DOHH2 (cell line): ENCODE data around the gene NLGN1.

Experiments used
- H3F3A ChIP-seq: fragments of 200-600 bp; sonication (generic), shearing (Covaris generic); 2 replicates; pipeline ENCODE4 v1.6.0; 2016; ENCODE audit warnings: antibody characterized with exemption, mild to moderate bottlenecking; ENCODE audit not compliant: control insufficient read depth, insufficient read depth
- H3K27ac ChIP-seq: fragments of 200-600 bp; sonication (generic); 2 replicates; pipeline ENCODE4 v1.5.1; 2014; ENCODE audit warnings: low read depth, mild to moderate bottlenecking, low read length, moderate library complexity
- H3K27me3 ChIP-seq: fragments of 200-600 bp; sonication (generic); 2 replicates; pipeline ENCODE4 v1.6.1; 2014; ENCODE audit warnings: mild to moderate bottlenecking, low read length, mixed read lengths; ENCODE audit not compliant: control insufficient read depth
- H3K36me3 ChIP-seq: fragments of 200-600 bp; sonication (generic); 2 replicates; pipeline ENCODE4 v1.6.1; 2014; ENCODE audit warnings: mild to moderate bottlenecking, low read length, moderate library complexity, mixed read lengths; ENCODE audit not compliant: control insufficient read depth
- H3K4me1 ChIP-seq: fragments of 200-600 bp; sonication (generic); 2 replicates; pipeline ENCODE4 v1.6.1; 2014; ENCODE audit warnings: mild to moderate bottlenecking, low read length, mixed read lengths; ENCODE audit not compliant: control insufficient read depth
- H3K4me2 ChIP-seq: fragments of 200-600 bp; sonication (generic); 2 replicates; pipeline ENCODE4 v1.6.0; 2014; ENCODE audit warnings: mild to moderate bottlenecking, low read length, moderate library complexity
- H3K4me3 ChIP-seq: fragments of 200-600 bp; sonication (generic); 2 replicates; pipeline ENCODE4 v1.5.1; 2014; ENCODE audit warnings: mild to moderate bottlenecking, low read length, mixed read lengths
- H3K79me2 ChIP-seq: fragments of 200-600 bp; sonication (generic); 2 replicates; pipeline ENCODE4 v1.6.1; 2014; ENCODE audit warnings: mild to moderate bottlenecking, low read length, mixed read lengths; ENCODE audit not compliant: control insufficient read depth
- H3K9me2 ChIP-seq: fragments of 200-600 bp; sonication (generic); replicated peaks from 2 replicates; pipeline ENCODE4 v1.6.1; 2014; ENCODE audit warnings: mild to moderate bottlenecking, low read length, mixed read lengths; ENCODE audit not compliant: control insufficient read depth
- H3K9me3 ChIP-seq: fragments of 200-600 bp; sonication (generic); 2 replicates; pipeline ENCODE4 v1.6.1; 2014; ENCODE audit warnings: antibody characterized with exemption, low read length, mixed read lengths; ENCODE audit not compliant: control insufficient read depth, insufficient read depth
- H4K20me1 ChIP-seq: fragments of 200-600 bp; sonication (generic); 2 replicates; pipeline ENCODE4 v1.6.0; 2014; ENCODE audit warnings: low read depth, mild to moderate bottlenecking, antibody characterized with exemption, low read length, moderate library complexity; ENCODE audit not compliant: control insufficient read depth, insufficient read depth
- EZH2phosphoT487 ChIP-seq: fragments of 200-600 bp; sonication (generic); IDR thresholded peaks from 2 replicates; pipeline ENCODE4 v1.6.1; 2017; ENCODE audit warnings: borderline replicate concordance, mild to moderate bottlenecking, antibody characterized with exemption, low read length, moderate library complexity, mixed read lengths
- TF ChIP-seq, protein P1 (sequence below): fragments of 200-600 bp; sonication (generic); IDR thresholded peaks from one replicate; pipeline ENCODE4 v1.5.1; 2014; ENCODE audit warnings: antibody characterized with exemption, mild to moderate bottlenecking, low read depth, low read length; ENCODE audit not compliant: poor library complexity, severe bottlenecking

NLGN1 gene

DNA sequence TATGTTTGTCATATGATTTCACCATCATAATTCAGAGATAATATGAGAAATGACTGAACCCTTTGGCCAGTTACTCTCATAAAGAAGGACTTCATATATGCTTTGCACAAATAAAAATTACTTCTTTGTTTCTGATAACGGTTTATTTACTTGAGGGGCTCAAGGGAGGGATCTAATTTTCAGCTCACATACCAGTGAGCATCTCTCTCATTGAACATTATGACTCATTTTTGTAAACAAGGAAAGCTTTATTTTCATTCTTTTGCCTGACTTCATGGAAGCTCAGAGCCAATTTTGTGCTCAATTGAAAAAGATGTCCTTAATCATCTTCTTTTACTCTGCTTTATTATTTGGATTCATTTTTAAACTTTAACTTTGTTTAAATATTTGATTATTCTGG is 5.8 kb downstream of the NLGN1 start:
- H3K79me2 ChIP-seq: no peaks in the 10 kb centered on the region
- H3K4me3 ChIP-seq: no peak overlapping the region
- H3K4me2 ChIP-seq: no peak overlapping the region
- H3K9me3 ChIP-seq: no peaks in the 10 kb centered on the region
- H4K20me1 ChIP-seq: no peaks in the 10 kb centered on the region
- H3K27me3 ChIP-seq: no peaks in the 10 kb centered on the region
- H3K4me1 ChIP-seq: no peaks in the 10 kb centered on the region
- H3K9me2 ChIP-seq: no peaks in the 10 kb centered on the region
- no peaks in the 10 kb centered on the region for H3K36me3 ChIP-seq
- H3K27ac ChIP-seq: no peak overlapping the region
- TF ChIP-seq, protein P1, sequence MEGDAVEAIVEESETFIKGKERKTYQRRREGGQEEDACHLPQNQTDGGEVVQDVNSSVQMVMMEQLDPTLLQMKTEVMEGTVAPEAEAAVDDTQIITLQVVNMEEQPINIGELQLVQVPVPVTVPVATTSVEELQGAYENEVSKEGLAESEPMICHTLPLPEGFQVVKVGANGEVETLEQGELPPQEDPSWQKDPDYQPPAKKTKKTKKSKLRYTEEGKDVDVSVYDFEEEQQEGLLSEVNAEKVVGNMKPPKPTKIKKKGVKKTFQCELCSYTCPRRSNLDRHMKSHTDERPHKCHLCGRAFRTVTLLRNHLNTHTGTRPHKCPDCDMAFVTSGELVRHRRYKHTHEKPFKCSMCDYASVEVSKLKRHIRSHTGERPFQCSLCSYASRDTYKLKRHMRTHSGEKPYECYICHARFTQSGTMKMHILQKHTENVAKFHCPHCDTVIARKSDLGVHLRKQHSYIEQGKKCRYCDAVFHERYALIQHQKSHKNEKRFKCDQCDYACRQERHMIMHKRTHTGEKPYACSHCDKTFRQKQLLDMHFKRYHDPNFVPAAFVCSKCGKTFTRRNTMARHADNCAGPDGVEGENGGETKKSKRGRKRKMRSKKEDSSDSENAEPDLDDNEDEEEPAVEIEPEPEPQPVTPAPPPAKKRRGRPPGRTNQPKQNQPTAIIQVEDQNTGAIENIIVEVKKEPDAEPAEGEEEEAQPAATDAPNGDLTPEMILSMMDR: no peak
- no peak for TF ChIP-seq EZH2phosphoT487
- H3F3A ChIP-seq: no peaks in the 10 kb centered on the region

- H3F3A ChIP-seq: no peaks in the 10 kb centered on the region
- no peak overlapping the region for H3K27ac ChIP-seq
- no peaks in the 10 kb centered on the region for H3K79me2 ChIP-seq
- TF ChIP-seq, protein P1: no peak
- no peak for TF ChIP-seq EZH2phosphoT487
- no peak overlapping the region for H3K4me3 ChIP-seq
- no peaks in the 10 kb centered on the region for H4K20me1 ChIP-seq
- H3K4me2 ChIP-seq: no peak overlapping the region
- H3K9me2 ChIP-seq: no peaks in the 10 kb centered on the region
- no peaks in the 10 kb centered on the region for H3K9me3 ChIP-seq
- H3K36me3 ChIP-seq: no peaks in the 10 kb centered on the region
- no peaks in the 10 kb centered on the region for H3K27me3 ChIP-seq
- no peaks in the 10 kb centered on the region for H3K4me1 ChIP-seq
These were observed 6.6 kb downstream of the NLGN1 start for GRCh38 chr3:173404156-173404555.

DNA sequence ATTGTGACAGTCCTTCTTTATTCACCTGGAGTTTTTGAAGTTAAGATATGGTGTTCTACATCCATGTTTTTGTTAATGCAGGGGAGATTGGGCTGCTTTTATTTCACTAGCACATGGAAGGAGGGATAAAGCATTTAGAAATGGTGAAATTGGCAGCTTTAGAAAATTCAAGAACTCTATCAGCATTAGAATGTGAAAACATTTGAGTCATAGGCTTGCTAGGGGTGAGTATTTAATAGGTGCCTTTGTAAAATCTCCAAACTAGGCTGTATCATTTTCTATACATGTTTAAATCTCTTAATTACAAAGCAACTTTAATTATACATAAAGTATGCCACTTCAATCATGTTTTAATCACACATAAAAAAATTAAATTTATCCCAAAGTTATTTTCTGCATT is 12.9 kb downstream of the NLGN1 start:
- Histone ChIP-seq H3K27ac (no peak overlapping the region), H3K9me2 (no peaks in the 10 kb centered on the region), H3K36me3 (no peaks in the 10 kb centered on the region), H3K79me2 (no peaks in the 10 kb centered on the region), H3K9me3 (no peaks in the 10 kb centered on the region), H3K4me1 (no peaks in the 10 kb centered on the region), H3K4me3 (no peak overlapping the region), H3K4me2 (no peak overlapping the region), H3F3A (no peaks in the 10 kb centered on the region), H4K20me1 (no peaks in the 10 kb centered on the region), H3K27me3 (no peaks in the 10 kb centered on the region)
- TF ChIP-seq, protein P1: no peak
- no peak for TF ChIP-seq EZH2phosphoT487

DNA sequence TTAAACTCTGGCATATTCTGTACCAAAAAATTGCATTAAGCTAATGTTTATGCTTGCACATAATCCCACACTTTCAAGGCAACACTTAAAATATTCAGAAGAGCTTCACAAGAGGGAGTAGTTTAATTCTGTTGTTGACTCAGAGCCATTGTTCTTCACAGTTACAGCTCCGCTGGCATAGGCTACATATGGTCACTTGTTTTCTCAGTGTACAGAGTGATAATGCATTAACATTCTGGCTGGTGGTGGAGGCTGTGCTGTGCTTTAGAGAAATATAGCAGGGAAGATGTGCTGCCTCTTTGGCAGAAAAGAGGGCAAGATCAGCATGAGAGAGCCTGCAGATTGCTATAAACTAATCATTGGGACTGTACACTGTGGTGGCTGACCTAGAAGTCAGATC is 13.3 kb downstream of the NLGN1 start:
- no peaks in the 10 kb centered on the region for H4K20me1 ChIP-seq
- no peaks in the 10 kb centered on the region for H3K79me2 ChIP-seq
- no peak overlapping the region for H3K4me2 ChIP-seq
- H3K4me1 ChIP-seq: no peaks in the 10 kb centered on the region
- H3K27me3 ChIP-seq: no peaks in the 10 kb centered on the region
- H3F3A ChIP-seq: no peaks in the 10 kb centered on the region
- TF ChIP-seq EZH2phosphoT487: no peak
- TF ChIP-seq, protein P1: no peak
- no peaks in the 10 kb centered on the region for H3K9me2 ChIP-seq
- no peak overlapping the region for H3K4me3 ChIP-seq
- no peaks in the 10 kb centered on the region for H3K36me3 ChIP-seq
- H3K9me3 ChIP-seq: no peaks in the 10 kb centered on the region
- H3K27ac ChIP-seq: no peak overlapping the region
